ENCODE measurements around the gene USP30. TPM values are rescaled to one million over a fixed set of nuclear protein-coding genes. Genes with fewer than 3 reads are reported as not detected.

The USP30 gene
- total and polyA plus RNA-seq, 10 of the 15 experiments (the other 5 are each of a cell fraction or from before 2014, with no cell fraction given), result 2.1 to 16.2 (median 6.4) TPM

DNA sequence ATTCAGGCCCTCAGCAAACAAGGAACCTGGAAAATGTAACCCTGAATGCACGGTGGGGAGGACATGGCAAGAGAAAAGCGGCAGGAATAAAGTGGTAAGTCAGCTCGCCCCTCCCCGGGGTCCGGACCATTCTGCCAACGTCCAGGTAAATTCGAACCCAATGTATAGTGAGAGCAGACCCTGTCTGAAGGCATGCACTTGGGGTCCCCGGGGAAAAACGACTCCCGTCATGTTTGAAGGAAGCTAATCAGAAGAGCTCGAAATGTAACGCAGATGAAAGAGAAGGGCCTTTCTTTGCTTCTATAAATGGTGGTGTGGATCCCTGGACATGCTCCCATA lies 64.2 kb downstream of the USP30 start (continued):
- TF ChIP-seq TARDBP (IDR thresholded peaks at IDR 0.05; ENCODE audit: borderline replicate concordance) (no peak), ZNF384 (IDR thresholded peaks at IDR 0.05; ENCODE audit: borderline replicate concordance, low read depth, low read length) (no peak)

DNA sequence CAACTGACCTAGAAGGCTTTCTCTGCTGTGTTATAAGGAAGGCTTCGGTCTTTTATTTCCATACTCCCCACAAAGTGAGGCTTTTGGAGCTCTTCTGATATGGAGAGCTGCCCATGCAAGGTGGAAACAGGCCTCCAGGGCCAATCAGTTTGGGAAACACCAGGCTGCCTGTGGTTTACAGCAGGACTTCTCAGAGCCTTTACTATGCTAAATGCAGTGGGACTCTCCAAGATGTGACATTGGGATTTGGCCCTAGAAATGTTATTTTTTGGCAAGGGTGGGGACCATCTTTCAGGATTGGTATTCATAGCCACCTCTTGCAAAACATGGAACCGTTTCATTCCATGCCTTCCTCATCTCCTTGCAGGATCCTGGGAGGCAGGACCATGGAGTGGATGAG lies 67.7 kb downstream of the USP30 start:
- ChIA-PET CTCF (interaction anchor here (1.5 to 2.1 kb wide), 2 partner anchors 8 to 12 kb away, joined by 5 to 13 read pairs; no protein-coding TSS in a partner anchor), POLR2A (no interaction called here), RAD21 (ENCODE audit: unreplicated experiment) (no interaction called here), SMC1A (ENCODE audit: uncharacterized antibody, unreplicated experiment) (interaction anchor here (1.0 kb wide), 1 partner anchor 131 kb away, joined by 3 read pairs; no protein-coding TSS in a partner anchor)
- H3K4me3 ChIP-seq, result no peak overlapping the region
- H3K9ac ChIP-seq (ENCODE audit: control insufficient read depth, insufficient read depth, low read length), result no peak overlapping the region
- H4K20me1 ChIP-seq (ENCODE audit: control insufficient read depth, insufficient read depth), result no peaks in the 10 kb centered on the region
- no peak for DNase-seq (ENCODE audit: low read depth, low spot score)
- BruUV-seq (replicated peaks), result no TSS peak
- 28% methylated on average over 2 of the region's 2 CpGs for WGBS (ENCODE audit: insufficient coverage, insufficient replicate concordance, low lambda C conversion rate, missing lambda C conversion rate)
- intact Hi-C loops (cut with micrococcal nuclease; ENCODE audit: unreplicated experiment) (no loop called here), in situ Hi-C loops (cut with MboI) (no loop called here)
- FAIRE-seq, result no peak
- H3K4me1 ChIP-seq (ENCODE audit: control insufficient read depth, insufficient read depth, low read length), result no peaks in the 10 kb centered on the region
- H3K79me2 ChIP-seq (ENCODE audit: control insufficient read depth, insufficient read depth, low read length), result no peaks in the 10 kb centered on the region
- TF ChIP-seq RAD51 (IDR thresholded peaks at IDR 0.05), result no peak
- TF ChIP-seq TBL1XR1 (IDR thresholded peaks at IDR 0.05; ENCODE audit: low read depth, low read length), result no peak
- TF ChIP-seq PAX8 (IDR thresholded peaks at IDR 0.05), result no peak
- no peak for TF ChIP-seq IRF4 (IDR thresholded peaks at IDR 0.05; ENCODE audit: low read depth, low read length)
- no peak for TF ChIP-seq SMARCA5 (IDR thresholded peaks at IDR 0.05)
- TF ChIP-seq FOS (IDR thresholded peaks at IDR 0.05; ENCODE audit: borderline replicate concordance, extremely low read depth, insufficient read length), result no peak
- TF ChIP-seq RUNX3 (IDR thresholded peaks at IDR 0.05; ENCODE audit: low read length), result no peak
- no peak for TF ChIP-seq TAF1 (IDR thresholded peaks at IDR 0.05; ENCODE audit: borderline replicate concordance, low read depth, low read length)
- no peak for TF ChIP-seq SREBF1 (IDR thresholded peaks at IDR 0.05; ENCODE audit: low read length)
- TF ChIP-seq, protein P1, sequence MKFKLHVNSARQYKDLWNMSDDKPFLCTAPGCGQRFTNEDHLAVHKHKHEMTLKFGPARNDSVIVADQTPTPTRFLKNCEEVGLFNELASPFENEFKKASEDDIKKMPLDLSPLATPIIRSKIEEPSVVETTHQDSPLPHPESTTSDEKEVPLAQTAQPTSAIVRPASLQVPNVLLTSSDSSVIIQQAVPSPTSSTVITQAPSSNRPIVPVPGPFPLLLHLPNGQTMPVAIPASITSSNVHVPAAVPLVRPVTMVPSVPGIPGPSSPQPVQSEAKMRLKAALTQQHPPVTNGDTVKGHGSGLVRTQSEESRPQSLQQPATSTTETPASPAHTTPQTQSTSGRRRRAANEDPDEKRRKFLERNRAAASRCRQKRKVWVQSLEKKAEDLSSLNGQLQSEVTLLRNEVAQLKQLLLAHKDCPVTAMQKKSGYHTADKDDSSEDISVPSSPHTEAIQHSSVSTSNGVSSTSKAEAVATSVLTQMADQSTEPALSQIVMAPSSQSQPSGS (IDR thresholded peaks at IDR 0.05; ENCODE audit: low read length), result no peak
- no peak for TF ChIP-seq YY1 (IDR thresholded peaks at IDR 0.05; ENCODE audit: low read depth, low read length)
- TF ChIP-seq, protein P2, sequence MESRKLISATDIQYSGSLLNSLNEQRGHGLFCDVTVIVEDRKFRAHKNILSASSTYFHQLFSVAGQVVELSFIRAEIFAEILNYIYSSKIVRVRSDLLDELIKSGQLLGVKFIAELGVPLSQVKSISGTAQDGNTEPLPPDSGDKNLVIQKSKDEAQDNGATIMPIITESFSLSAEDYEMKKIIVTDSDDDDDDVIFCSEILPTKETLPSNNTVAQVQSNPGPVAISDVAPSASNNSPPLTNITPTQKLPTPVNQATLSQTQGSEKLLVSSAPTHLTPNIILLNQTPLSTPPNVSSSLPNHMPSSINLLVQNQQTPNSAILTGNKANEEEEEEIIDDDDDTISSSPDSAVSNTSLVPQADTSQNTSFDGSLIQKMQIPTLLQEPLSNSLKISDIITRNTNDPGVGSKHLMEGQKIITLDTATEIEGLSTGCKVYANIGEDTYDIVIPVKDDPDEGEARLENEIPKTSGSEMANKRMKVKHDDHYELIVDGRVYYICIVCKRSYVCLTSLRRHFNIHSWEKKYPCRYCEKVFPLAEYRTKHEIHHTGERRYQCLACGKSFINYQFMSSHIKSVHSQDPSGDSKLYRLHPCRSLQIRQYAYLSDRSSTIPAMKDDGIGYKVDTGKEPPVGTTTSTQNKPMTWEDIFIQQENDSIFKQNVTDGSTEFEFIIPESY (IDR thresholded peaks at IDR 0.05), result no peak
- TF ChIP-seq SP1 (IDR thresholded peaks at IDR 0.05; ENCODE audit: low read depth, low read length), result no peak
- no peak for TF ChIP-seq NR2C1 (IDR thresholded peaks at IDR 0.05)
- no peak for TF ChIP-seq ZNF384 (IDR thresholded peaks at IDR 0.05; ENCODE audit: borderline replicate concordance, low read depth, low read length)
- no peak for TF ChIP-seq EP300 (IDR thresholded peaks at IDR 0.05; ENCODE audit: borderline replicate concordance in 1 of 2, control insufficient read depth in 1 of 2, low read depth in 2 of 2, low read length in 2 of 2)
- no peak for TF ChIP-seq RAD21 (IDR thresholded peaks at IDR 0.05; ENCODE audit: insufficient read depth, low read depth, low read length)
- H3K27ac ChIP-seq (ENCODE audit: control insufficient read depth, insufficient read depth), result no peak overlapping the region
- no peak for ATAC-seq
- H3K27me3 ChIP-seq (replicated peaks in 1 of 2; ENCODE audit: control insufficient read depth in 2 of 2, insufficient read depth in 2 of 2, low read length in 1 of 2), result no peaks in the 10 kb centered on the region
- H2AFZ ChIP-seq (ENCODE audit: control insufficient read depth, low read depth, low read length), result no peak overlapping the region
- H3K4me2 ChIP-seq (ENCODE audit: control insufficient read depth, insufficient read depth), result no peak overlapping the region
- H3K36me3 ChIP-seq (ENCODE audit: control insufficient read depth in 2 of 2, insufficient read depth in 2 of 2, low read length in 1 of 2), result no peaks in the 10 kb centered on the region
- no peaks in the 10 kb centered on the region for H3K9me3 ChIP-seq (replicated peaks; ENCODE audit: control insufficient read depth, insufficient read depth, low read length)

Measured in GM12878 (cell line).